Tibial nerve (tissue), 4 donors: ENCODE data around the gene CPA4. TPM values are rescaled to one million over a fixed set of nuclear protein-coding genes. Genes with fewer than 3 reads are reported as not detected.

Experiments used
- DNase-seq, 2 donors: peaks; one replicate each; pipeline ENCODE4 v3.0.0-alpha.2; 2019; ENCODE audit warnings: low spot score in 2 of 2
- H3K27ac ChIP-seq, 4 donors: fragments of 200-600 bp; sonication (generic) in 3 of 4; one replicate each; pipeline ENCODE4 v1.5.1; 2017 to 2019; ENCODE audit warnings: mild to moderate bottlenecking in 1 of 4
- H3K27me3 ChIP-seq, 2 donors: fragments of 200-600 bp; sonication (generic) in 1 of 2; one replicate each; pipeline versions ENCODE4 v1.5.1 to v1.6.0; 2017 to 2019
- H3K36me3 ChIP-seq, 3 donors: fragments of 200-600 bp; sonication (generic); one replicate each; pipeline ENCODE4 v1.5.1; 2018 to 2019
- H3K4me1 ChIP-seq, 4 donors: fragments of 200-600 bp; sonication (generic) in 3 of 4; one replicate each; pipeline ENCODE4 v1.5.1; 2017 to 2019
- H3K4me3 ChIP-seq, 4 donors: fragments of 200-600 bp; sonication (generic) in 3 of 4; one replicate each; pipeline ENCODE4 v1.5.1; 2017 to 2019; ENCODE audit warnings: mild to moderate bottlenecking in 1 of 4, moderate library complexity in 1 of 4
- H3K9me3 ChIP-seq, 4 donors: fragments of 200-600 bp; sonication (generic) in 3 of 4; one replicate each; pipeline ENCODE4 v1.5.1; 2017 to 2019
- CTCF ChIP-seq, 5 experiments: fragments of 200-600 bp in 3 of 5; fragments of 450-650 bp in 2 of 5; sonication (generic) in 3 of 5; IDR thresholded peaks; one replicate each; pipeline ENCODE4 v1.5.1; 2016 to 2019; ENCODE audit warnings: antibody characterized with exemption in 5 of 5, mild to moderate bottlenecking in 3 of 5, moderate library complexity in 2 of 5
- EP300 ChIP-seq, 2 donors: sonication (generic); formaldehyde crosslinking; IDR thresholded peaks; one replicate each; pipeline ENCODE4 v1.6.1; 2017; ENCODE audit warnings: antibody characterized with exemption in 2 of 2, mild to moderate bottlenecking in 1 of 2
- POLR2A ChIP-seq, 2 donors: fragments of 450-650 bp; IDR thresholded peaks; one replicate each; pipeline ENCODE4 v1.6.1; 2017; ENCODE audit warnings: antibody characterized with exemption in 2 of 2, mild to moderate bottlenecking in 2 of 2, moderate library complexity in 2 of 2
- WGBS, 2 donors: methylation state at CpG; one replicate each; pipeline ENCODE4 v1.1.5; 2018; 5-methylcytosine and 5-hydroxymethylcytosine counted together
- total RNA-seq, 4 donors: library from RNA; depleted of rRNA; stranded (reverse); fragments of >200 nt; gene quantifications; one replicate each; pipeline ENCODE4 v1.1.0, GENCODE V29; 2016

CPA4 gene
- total RNA-seq, 4 donors from 2014 or later: 5.4 TPM; not detected in 3

GRCh38 chr7:130268463-130269317 lies 24.3 kb upstream of the CPA4 start:
- no peak for DNase-seq
- no peak overlapping the region for H3K27ac ChIP-seq
- no peak for TF ChIP-seq POLR2A (IDR thresholded peaks at IDR 0.05)
- no peak for TF ChIP-seq CTCF (IDR thresholded peaks at IDR 0.05)
- no peak for TF ChIP-seq EP300 (IDR thresholded peaks at IDR 0.05)
- H3K4me1 ChIP-seq: peaks cover 0 to 24% (median 0%) of the 10 kb centered on the region in 4 donors
- 80 to 87% methylated on average over 6 of the region's 6 CpGs for WGBS, 2 donors
- no peaks in the 10 kb centered on the region for H3K9me3 ChIP-seq
- H3K4me3 ChIP-seq: no peak overlapping the region
- H3K36me3 ChIP-seq: no peaks in the 10 kb centered on the region
- no peaks in the 10 kb centered on the region for H3K27me3 ChIP-seq

DNA sequence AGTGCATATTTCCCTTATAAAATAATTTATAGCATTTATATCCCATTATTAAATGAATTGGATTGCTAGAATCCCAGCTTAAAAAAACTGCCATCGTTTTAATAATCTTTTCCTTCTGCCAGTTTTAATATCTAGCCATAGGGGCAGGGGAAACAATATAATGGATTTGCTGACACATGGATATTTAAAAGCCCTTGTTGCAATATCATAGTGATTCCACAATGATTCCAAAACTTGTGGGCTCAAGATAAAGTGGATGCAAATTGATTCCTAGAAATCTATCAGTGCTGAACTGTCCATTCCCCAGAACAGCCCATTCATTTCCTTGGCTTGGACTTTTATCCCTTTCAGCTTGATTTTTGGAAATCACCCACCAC lies 23.7 kb upstream of the CPA4 start:
- 63 to 84% methylated on average over 1 of the region's 1 CpG for WGBS, 2 donors
- Histone ChIP-seq H3K27ac (no peak overlapping the region), H3K9me3 (no peaks in the 10 kb centered on the region), H3K4me1 (peaks cover 0 to 30% (median 0%) of the 10 kb centered on the region in 4 donors), H3K4me3 (no peak overlapping the region), H3K36me3 (no peaks in the 10 kb centered on the region), H3K27me3 (no peaks in the 10 kb centered on the region)
- TF ChIP-seq EP300 (IDR thresholded peaks at IDR 0.05) (no peak), CTCF (IDR thresholded peaks at IDR 0.05) (no peak), POLR2A (IDR thresholded peaks at IDR 0.05) (no peak)
- no peak for DNase-seq

DNA sequence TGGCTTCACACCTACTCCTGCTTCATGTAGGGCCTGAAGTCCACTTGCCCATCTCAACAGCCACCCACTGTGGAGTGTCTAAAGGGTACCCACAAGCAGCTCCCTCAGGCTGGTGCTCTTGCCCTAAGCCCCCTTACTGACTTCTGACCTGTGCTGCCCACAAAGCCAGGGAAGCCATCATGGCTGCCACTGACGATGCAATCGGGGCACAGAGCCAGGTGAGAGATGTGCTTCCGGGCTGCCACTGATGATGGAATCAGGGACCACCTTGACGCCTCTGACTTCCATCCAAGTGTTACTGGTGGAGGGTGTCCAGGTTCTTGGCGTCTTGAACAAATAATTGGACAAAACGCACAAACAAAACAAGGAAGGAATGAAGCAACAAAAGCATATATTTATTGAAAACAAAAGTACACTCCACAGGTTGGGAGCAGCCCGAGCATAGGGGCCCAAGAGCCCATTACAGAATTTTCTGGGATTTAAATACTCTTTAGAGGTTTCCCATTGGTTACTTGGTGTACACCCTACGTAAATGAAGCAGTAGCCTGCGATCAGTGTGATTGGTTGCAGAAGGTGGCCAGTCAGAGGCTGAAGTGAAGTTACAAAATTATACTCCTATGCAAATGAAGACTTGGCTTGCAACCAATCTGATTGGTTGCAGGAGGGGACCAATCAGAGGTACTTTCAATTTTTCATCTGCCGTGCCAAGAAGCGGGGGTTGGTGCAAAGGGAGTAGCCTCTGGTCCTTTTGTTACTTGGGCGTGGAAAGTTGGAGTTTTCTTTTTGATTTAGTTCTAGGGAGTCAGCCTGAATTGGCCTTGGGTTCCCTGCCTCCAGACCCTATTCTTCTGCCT lies 21.8 kb upstream of the CPA4 start:
- 87 to 90% methylated on average over 12 of the region's 12 CpGs for WGBS, 2 donors
- Histone ChIP-seq H3K27ac (no peak overlapping the region), H3K36me3 (no peaks in the 10 kb centered on the region), H3K9me3 (no peaks in the 10 kb centered on the region), H3K27me3 (no peaks in the 10 kb centered on the region), H3K4me1 (peaks cover 0 to 33% (median 0%) of the 10 kb centered on the region in 4 donors), H3K4me3 (no peak overlapping the region)
- TF ChIP-seq POLR2A (IDR thresholded peaks at IDR 0.05) (no peak), EP300 (IDR thresholded peaks at IDR 0.05) (no peak), CTCF (IDR thresholded peaks at IDR 0.05) (no peak)
- DNase-seq: no peak

- Histone ChIP-seq H3K27ac (no peak overlapping the region), H3K4me3 (peak overlapping the region; percentile 2 to 33 (median 12)), H3K36me3 (no peaks in the 10 kb centered on the region), H3K27me3 (no peaks in the 10 kb centered on the region), H3K9me3 (no peaks in the 10 kb centered on the region), H3K4me1 (peaks cover 0 to 37% (median 0%) of the 10 kb centered on the region in 4 donors)
- TF ChIP-seq EP300 (IDR thresholded peaks at IDR 0.05): no peak
- no peak for TF ChIP-seq CTCF (IDR thresholded peaks at IDR 0.05)
- TF ChIP-seq POLR2A (IDR thresholded peaks at IDR 0.05): no peak
- no peak for DNase-seq
- 33 to 35% methylated on average over 22 to 23 of the region's 23 CpGs for WGBS, 2 donors
Measured at GRCh38 chr7:130272381-130273080, 20.4 kb upstream of the CPA4 start.
